ENCODE results near the gene RBMS3. TPM values are rescaled to one million over a fixed set of nuclear protein-coding genes. Genes with fewer than 3 reads are reported as not detected.

Gene RBMS3
- total and polyA plus RNA-seq, 7 donors, result 0.46 to 61.9 (median 39.9) TPM

GRCh38 chr3:29711255-29711771 is 430.4 kb downstream of the RBMS3 start:
- Histone ChIP-seq H3K4me3 (no peak overlapping the region), H3K9me3 (no peaks in the 10 kb centered on the region), H3K36me3 (no peaks in the 10 kb centered on the region), H3K27me3 (no peaks in the 10 kb centered on the region), H3K4me1 (peaks cover 0 to 16% (median 0%) of the 10 kb centered on the region in 4 donors), H3K27ac (peak overlapping the region in 1 of 4 donors; percentile 34)
- TF ChIP-seq CTCF (IDR thresholded peaks at IDR 0.05), result no peak
- peak in 2 of 4 donors; percentile 18 to 30 for TF ChIP-seq POLR2AphosphoS5 (IDR thresholded peaks at IDR 0.05)
- no peak for TF ChIP-seq POLR2A (IDR thresholded peaks at IDR 0.05)
- TF ChIP-seq EP300 (IDR thresholded peaks at IDR 0.05), result peak in 1 of 4 donors; percentile 61
- DNase-seq, result no peak
- intact Hi-C loops (cut with DNase I), result no loop called here
- 63 to 70% methylated on average over 3 of the region's 3 CpGs for WGBS, 2 donors

GRCh38 chr3:29716213-29716612 is 435.3 kb downstream of the RBMS3 start:
- no peak for DNase-seq
- Histone ChIP-seq H3K27ac (no peak overlapping the region), H3K9me3 (no peaks in the 10 kb centered on the region), H3K36me3 (no peaks in the 10 kb centered on the region), H3K4me1 (peaks cover 0 to 16% (median 10%) of the 10 kb centered on the region in 4 donors), H3K4me3 (no peak overlapping the region), H3K27me3 (no peaks in the 10 kb centered on the region)
- intact Hi-C loops (cut with DNase I), result no loop called here
- TF ChIP-seq POLR2AphosphoS5 (IDR thresholded peaks at IDR 0.05), result no peak
- TF ChIP-seq CTCF (IDR thresholded peaks at IDR 0.05), result no peak
- no peak for TF ChIP-seq EP300 (IDR thresholded peaks at IDR 0.05)
- no peak for TF ChIP-seq POLR2A (IDR thresholded peaks at IDR 0.05)
- WGBS, 2 donors, result 82 to 92% methylated on average over 2 of the region's 2 CpGs

- peak overlapping the region in 1 of 4 donors; percentile 0 for H3K27ac ChIP-seq
- no peaks in the 10 kb centered on the region for H3K9me3 ChIP-seq
- no peaks in the 10 kb centered on the region for H3K36me3 ChIP-seq
- intact Hi-C loops (cut with DNase I), result no loop called here
- H3K27me3 ChIP-seq, result no peaks in the 10 kb centered on the region
- no peak for TF ChIP-seq POLR2A (IDR thresholded peaks at IDR 0.05)
- TF ChIP-seq EP300 (IDR thresholded peaks at IDR 0.05), result no peak
- TF ChIP-seq CTCF (IDR thresholded peaks at IDR 0.05), result no peak
- TF ChIP-seq POLR2AphosphoS5 (IDR thresholded peaks at IDR 0.05), result no peak
- no peak for DNase-seq
- WGBS, 2 donors, result 50 to 76% methylated on average over 3 of the region's 3 CpGs
- H3K4me1 ChIP-seq, result peaks cover 0 to 13% (median 10%) of the 10 kb centered on the region in 4 donors
- H3K4me3 ChIP-seq, result no peak overlapping the region
Observed at GRCh38 chr3:29718661-29719065, 437.8 kb downstream of the RBMS3 start.

- TF ChIP-seq POLR2AphosphoS5 (IDR thresholded peaks at IDR 0.05) (no peak), POLR2A (IDR thresholded peaks at IDR 0.05) (no peak), CTCF (IDR thresholded peaks at IDR 0.05) (no peak), EP300 (IDR thresholded peaks at IDR 0.05) (no peak)
- Histone ChIP-seq H3K27me3 (no peaks in the 10 kb centered on the region), H3K4me3 (no peak overlapping the region), H3K4me1 (peaks cover 0 to 13% (median 10%) of the 10 kb centered on the region in 4 donors), H3K36me3 (no peaks in the 10 kb centered on the region), H3K9me3 (no peaks in the 10 kb centered on the region), H3K27ac (no peak overlapping the region)
- DNase-seq, result no peak
- intact Hi-C loops (cut with DNase I), result no loop called here
- WGBS, 2 donors, result 84 to 90% methylated on average over 3 of the region's 3 CpGs
Observed at GRCh38 chr3:29720665-29721064, 439.8 kb downstream of the RBMS3 start.

GRCh38 chr3:29721789-29722188 is 440.9 kb downstream of the RBMS3 start:
- no peak overlapping the region for H3K4me3 ChIP-seq
- H3K36me3 ChIP-seq, result no peaks in the 10 kb centered on the region
- no peaks in the 10 kb centered on the region for H3K9me3 ChIP-seq
- intact Hi-C loops (cut with DNase I), result no loop called here
- H3K27ac ChIP-seq, result no peak overlapping the region
- no peak for DNase-seq
- peaks cover 0 to 13% (median 10%) of the 10 kb centered on the region in 4 donors for H3K4me1 ChIP-seq
- H3K27me3 ChIP-seq, result no peaks in the 10 kb centered on the region
- 66 to 80% methylated on average over 2 of the region's 2 CpGs for WGBS, 2 donors
- TF ChIP-seq CTCF (IDR thresholded peaks at IDR 0.05) (no peak), POLR2A (IDR thresholded peaks at IDR 0.05) (no peak), EP300 (IDR thresholded peaks at IDR 0.05) (no peak), POLR2AphosphoS5 (IDR thresholded peaks at IDR 0.05) (no peak)
